HepG2 (cell line): ENCODE measurements around the gene OR6P1. TPM values are rescaled to one million over a fixed set of nuclear protein-coding genes. Genes with fewer than 3 reads are reported as not detected.

Source experiments
- ATAC-seq: fragments of 200-7000 bp; cut with Tn5 transposase; 3 replicates; pipeline ENCODE4 v1.9.1; 2020; ENCODE audit warnings: mild to moderate bottlenecking, moderate library complexity
- BruUV-seq: library from RNA; stranded (reverse); fragments of 400-500 nt; replicated peaks from 2 replicates; lab custom pipeline; 2021; lab: Mats Ljungman, UMichigan
- CTCF ChIA-PET: fragments of 300-600 bp; formaldehyde crosslinking; extraction: SDS; loops from one replicate; lab custom pipeline; 2021; ENCODE audit warnings: low total read pairs, inconsistent platforms, low intra/inter-chr PET ratio; lab: Yijun Ruan, JAX
- POLR2A ChIA-PET: fragments of 350-600 bp; sonication (Branson Sonifier 250); formaldehyde crosslinking; loops from one replicate; lab custom pipeline; 2020; ENCODE audit warnings: antibody characterized with exemption, inconsistent platforms; lab: Yijun Ruan, JAX
- DNase-seq: peaks from one replicate; pipeline ENCODE4 v3.0.0-alpha.2; 2015; ENCODE audit warnings: low spot score
- FAIRE-seq: peaks from 3 replicates; lab custom pipeline; 2011; peaks lifted over from hg19 to GRCh38; lab: Jason Lieb, UNC
- H2AFZ ChIP-seq: one replicate; pipeline ENCODE4 v1.6.1; 2011; ENCODE audit warnings: low read length, inconsistent platforms
- H3K27ac ChIP-seq: fragments of 300-600 bp; 3 replicates; pipeline ENCODE4 v1.8.0; 2011; ENCODE audit warnings: mixed run types, mild to moderate bottlenecking, mixed read lengths, low read length, inconsistent platforms; ENCODE audit not compliant: insufficient read depth; ENCODE audit errors: extremely low read length
- H3K27me3 ChIP-seq, 2 experiments: fragments of 200-600 bp in 1 of 2; 2 replicates in 1 of 2; 3 replicates in 1 of 2; pipeline versions ENCODE4 v1.6.0 to v1.8.0; 2011; ENCODE audit warnings: low read length in 2 of 2, mild to moderate bottlenecking in 2 of 2, moderate library complexity in 2 of 2, inconsistent platforms in 1 of 2; ENCODE audit not compliant: insufficient read depth in 2 of 2, control insufficient read depth in 1 of 2
- H3K36me3 ChIP-seq, 2 experiments: fragments of 200-600 bp in 1 of 2; replicated peaks in 1 of 2; 2 replicates in 1 of 2; 3 replicates in 1 of 2; pipeline versions ENCODE4 v1.5.1 to v1.8.0; 2011; ENCODE audit warnings: low read length in 2 of 2, inconsistent platforms in 1 of 2; ENCODE audit not compliant: insufficient read depth in 2 of 2, control insufficient read depth in 1 of 2
- H3K4me1 ChIP-seq: 2 replicates; pipeline ENCODE4 v1.5.1; 2012; ENCODE audit warnings: low read length, inconsistent platforms; ENCODE audit not compliant: insufficient read depth
- H3K4me2 ChIP-seq: 2 replicates; pipeline ENCODE4 v1.6.0; 2011; ENCODE audit warnings: low read depth, low read length, inconsistent platforms
- H3K4me3 ChIP-seq, 3 experiments: fragments of 200-600 bp in 1 of 3; sonication (generic), shearing (Covaris generic) in 1 of 3; replicated peaks in 1 of 3; 2 replicates each; pipeline ENCODE4 v1.5.1; 2011 to 2016; ENCODE audit warnings: low read length in 3 of 3, inconsistent platforms in 2 of 3, low read depth in 2 of 3, mild to moderate bottlenecking in 2 of 3, control low read depth in 1 of 3, mixed read lengths in 1 of 3; ENCODE audit not compliant: insufficient read depth in 1 of 3
- H3K79me2 ChIP-seq: one replicate; pipeline ENCODE4 v1.6.1; 2011; ENCODE audit warnings: low read length, inconsistent platforms; ENCODE audit not compliant: insufficient read depth
- H3K9ac ChIP-seq: 2 replicates; pipeline ENCODE4 v1.6.0; 2011; ENCODE audit warnings: mild to moderate bottlenecking, low read depth, low read length, inconsistent platforms; ENCODE audit not compliant: insufficient read depth
- H3K9me3 ChIP-seq: 2 replicates; pipeline ENCODE4 v1.5.1; 2012; ENCODE audit warnings: mild to moderate bottlenecking, low read length
- H4K20me1 ChIP-seq: 2 replicates; pipeline ENCODE4 v1.6.0; 2011; ENCODE audit warnings: inconsistent platforms, mild to moderate bottlenecking, low read length, moderate library complexity; ENCODE audit not compliant: insufficient read depth
- ATF3 ChIP-seq: sonication (generic); formaldehyde crosslinking; IDR thresholded peaks from 2 replicates; pipeline ENCODE4 v1.4.0; 2020; ENCODE audit warnings: missing genetic modification reagents
- BHLHE40 ChIP-seq: IDR thresholded peaks from 2 replicates; pipeline ENCODE4 v1.6.1; 2011; ENCODE audit warnings: low read length, improper control_type of control experiment
- CHD4 ChIP-seq: fragments of 200-600 bp; sonication (generic); IDR thresholded peaks from 2 replicates; pipeline ENCODE4 v1.7.0; 2017; ENCODE audit warnings: mild to moderate bottlenecking, low read length, borderline replicate concordance
- FOXO4 ChIP-seq: sonication (generic); formaldehyde crosslinking; conservative IDR thresholded peaks from 2 replicates; pipeline ENCODE4 v1.8.1; 2023; ENCODE audit warnings: missing genetic modification reagents
- GZF1 ChIP-seq: sonication (generic); formaldehyde crosslinking; IDR thresholded peaks from 2 replicates; pipeline ENCODE4 v1.5.1; 2020; ENCODE audit warnings: mild to moderate bottlenecking, missing genetic modification reagents
- KMT2B ChIP-seq: IDR thresholded peaks from 2 replicates; pipeline ENCODE4 v1.6.1; 2016; ENCODE audit warnings: missing genetic modification reagents, missing compliant biosample characterization
- PAF1 ChIP-seq: IDR thresholded peaks from 2 replicates; pipeline ENCODE4 v1.6.1; 2016; ENCODE audit warnings: missing genetic modification reagents, missing compliant biosample characterization
- PBX3 ChIP-seq: sonication (generic); formaldehyde crosslinking; IDR thresholded peaks from 2 replicates; pipeline ENCODE4 v1.8.1; 2023; ENCODE audit warnings: missing genetic modification reagents, inconsistent platforms, borderline replicate concordance
- RBAK ChIP-seq: sonication (generic); formaldehyde crosslinking; IDR thresholded peaks from 2 replicates; pipeline ENCODE4 v1.5.1; 2020; ENCODE audit warnings: mild to moderate bottlenecking, missing genetic modification reagents
- RCOR2 ChIP-seq: IDR thresholded peaks from 2 replicates; pipeline ENCODE4 v1.6.1; 2016; ENCODE audit warnings: missing biosample characterization, missing genetic modification reagents
- SMAD9 ChIP-seq: sonication (generic); formaldehyde crosslinking; IDR thresholded peaks from 2 replicates; pipeline ENCODE4 v1.5.1; 2020; ENCODE audit warnings: mild to moderate bottlenecking, missing genetic modification reagents
- SNAPC2 ChIP-seq: sonication (generic); formaldehyde crosslinking; IDR thresholded peaks from 2 replicates; pipeline ENCODE4 v1.8.1; 2022; ENCODE audit warnings: mild to moderate bottlenecking, missing genetic modification reagents
- SUZ12 ChIP-seq: fragments of 150-350 bp; IDR thresholded peaks from 2 replicates; pipeline ENCODE4 v1.6.1; 2014; ENCODE audit warnings: low read depth, low read length
- ZBTB46 ChIP-seq: sonication (generic); formaldehyde crosslinking; IDR thresholded peaks from 2 replicates; pipeline ENCODE4 v1.4.0; 2020; ENCODE audit warnings: mild to moderate bottlenecking, missing genetic modification reagents, borderline replicate concordance
- ZNF570 ChIP-seq: sonication (generic); formaldehyde crosslinking; IDR thresholded peaks from 2 replicates; pipeline ENCODE4 v1.4.0; 2020; ENCODE audit warnings: mild to moderate bottlenecking, missing genetic modification reagents, borderline replicate concordance
- ZNF724P ChIP-seq: sonication (generic); formaldehyde crosslinking; IDR thresholded peaks from 2 replicates; pipeline ENCODE4 v1.8.0; 2022; ENCODE audit warnings: missing genetic modification reagents, borderline replicate concordance
- ZNF761 ChIP-seq: sonication (generic); formaldehyde crosslinking; conservative IDR thresholded peaks from 2 replicates; pipeline ENCODE4 v1.4.0; 2020; ENCODE audit warnings: mild to moderate bottlenecking, missing genetic modification reagents
- ZNF766 ChIP-seq: sonication (generic); formaldehyde crosslinking; IDR thresholded peaks from 2 replicates; pipeline ENCODE4 v1.5.0; 2020; ENCODE audit warnings: missing genetic modification reagents, borderline replicate concordance
- WGBS: methylation state at CpG from one replicate; pipeline ENCODE4 v1.1.6; 2017; ENCODE audit warnings: low lambda C conversion rate; 5-methylcytosine and 5-hydroxymethylcytosine counted together
- in situ Hi-C: cut with HindIII; loops from 2 replicates; pipeline ENCODE4 v1.10.0; 2017; ENCODE audit warnings: low pct_unique_long_range_greater_than_20kb; ENCODE audit not compliant: extremely low pct_ligation_motif_present
- intact Hi-C: fragments of 100-400 bp; cut with micrococcal nuclease; formaldehyde crosslinking; loops from one replicate; pipeline ENCODE4 v1.10.0; 2022; ENCODE audit not compliant: unreplicated experiment
- polyA plus RNA-seq, 8 experiments: library from polyadenylated mRNA; depleted of rRNA in 3 of 8; stranded (reverse) in 7 of 8; unstranded in 1 of 8; fragments of >200 nt; fragmentation: Illumina TruSeq in 4 of 8; extraction: Trizol in 4 of 8; gene quantifications; 2 replicates each; pipeline versions ENCODE4 v1.2.1 to v1.2.3, GENCODE V29; 2011 to 2016; ENCODE audit warnings: low read depth in 4 of 8, missing spikeins in 1 of 8, mixed read lengths in 1 of 8; ENCODE audit not compliant: insufficient read depth in 1 of 8
- total RNA-seq, 5 experiments: library from RNA; depleted of rRNA; stranded (reverse); fragments of >200 nt; fragmentation: Illumina TruSeq; extraction: Trizol; gene quantifications; 2 replicates each; pipeline ENCODE4 v1.2.3, GENCODE V29; 2016; ENCODE audit warnings: low read depth in 1 of 5

The OR6P1 gene
- total and polyA plus RNA-seq, 2 of the 13 experiments (the other 11 are each of a cell fraction or from before 2014, with no cell fraction given), result not detected

- TF ChIP-seq FOXO4 (CRISPR knock-in tag), result no peak
- TF ChIP-seq RCOR2, result no peak
- no peak for TF ChIP-seq ZNF570 (CRISPR knock-in tag)
Measured at GRCh38 chr1:158607296-158607695, 36.9 kb upstream of the OR6P1 start (continued).

GRCh38 chr1:158604968-158605367 lies 34.6 kb upstream of the OR6P1 start, which contains the start of gene OR10Z1:
Gene OR10Z1 (plus strand): TSS chr1:158605268. CDS start chr1:158606439, 1,171 bp downstream.
- no peaks in the 10 kb centered on the region for H3K27me3 ChIP-seq
- POLR2A ChIA-PET, result no interaction called here
- in situ Hi-C loops, result no loop called here
- no peaks in the 10 kb centered on the region for H3K36me3 ChIP-seq
- H3K9me3 ChIP-seq, result peaks cover 71% of the 10 kb centered on the region
- no peaks in the 10 kb centered on the region for H4K20me1 ChIP-seq
- ATAC-seq, result no peak
- no peak within 1 kb of the TSS for H3K27ac ChIP-seq
- no peak within 1 kb of the TSS for H3K4me2 ChIP-seq
- no peak within 1 kb of the TSS for H2AFZ ChIP-seq
- no peak for TF ChIP-seq GZF1 (CRISPR knock-in tag)
- TF ChIP-seq SMAD9, result no peak
- no peak for TF ChIP-seq RBAK
- no peak for TF ChIP-seq ZBTB46 (CRISPR knock-in tag)
- TF ChIP-seq ZNF761 (CRISPR knock-in tag), result no peak
- no peak for TF ChIP-seq BHLHE40
- TF ChIP-seq PBX3 (CRISPR knock-in tag), result no peak
- TF ChIP-seq CHD4, result no peak
- no peak for TF ChIP-seq KMT2B
- no peak for TF ChIP-seq ATF3 (CRISPR knock-in tag)
- no peak for TF ChIP-seq ZNF766 (CRISPR knock-in tag)
- no peak for TF ChIP-seq SUZ12
- no peak for TF ChIP-seq ZNF724P (CRISPR knock-in tag)
- TF ChIP-seq SNAPC2 (CRISPR knock-in tag), result no peak
- no peak for TF ChIP-seq PAF1 (CRISPR knock-in tag)
- TF ChIP-seq, all 625 proteins: peak for 0
- 0% methylated on average over 1 of the region's 1 CpG for WGBS
- BruUV-seq, result no TSS peak
- intact Hi-C loops, result no loop called here
- DNase-seq, result no peak
- FAIRE-seq, result no peak
- Histone ChIP-seq H3K4me1 (no peaks in the 10 kb centered on the region), H3K79me2 (no peaks in the 10 kb centered on the region), H3K4me3 (no peak within 1 kb of the TSS), H3K9ac (no peak within 1 kb of the TSS)
- CTCF ChIA-PET, result no interaction called here
